ENCODE data around the gene DOCK3. TPM values are rescaled to one million over a fixed set of nuclear protein-coding genes. Genes with fewer than 3 reads are reported as not detected.

DOCK3 gene
- total RNA-seq, 2 experiments from 2014 or later: 0.93 to 1.1 TPM

GRCh38 chr3:50737193-50737905 lies 62.6 kb downstream of the DOCK3 start:
- no peaks in the 10 kb centered on the region for H3K27me3 ChIP-seq (ENCODE audit: control insufficient read depth in 1 of 2, insufficient read depth in 2 of 2, low read length in 2 of 2)
- intact Hi-C loops (cut with DNase I, micrococcal nuclease): no loop called here
- H3K4me3 Mint-ChIP-seq: no peak overlapping the region
- no peak overlapping the region for H3K4me3 ChIP-seq (ENCODE audit: low read length)
- no peaks in the 10 kb centered on the region for H3K4me1 Mint-ChIP-seq (ENCODE audit: low read depth)
- no peaks in the 10 kb centered on the region for H3K36me3 Mint-ChIP-seq (ENCODE audit: low read depth)
- DNase-seq (no peak), ATAC-seq (ENCODE audit: poor library complexity) (no peak)
- H3K36me3 ChIP-seq (ENCODE audit: insufficient read depth, low read length): no peaks in the 10 kb centered on the region
- H3K9me3 Mint-ChIP-seq: peaks cover 3% of the 10 kb centered on the region
- no peak overlapping the region for H3K27ac ChIP-seq (ENCODE audit: low read depth in 1 of 2, low read length in 2 of 2)
- TF ChIP-seq CTCF (IDR thresholded peaks at IDR 0.05): no peak
- no peaks in the 10 kb centered on the region for H3K4me1 ChIP-seq (ENCODE audit: insufficient read depth, low read length)
- POLR2A ChIA-PET: no interaction called here
- H3K9me3 ChIP-seq (ENCODE audit: control insufficient read depth in 1 of 2, insufficient read depth in 1 of 2, low read length in 2 of 2): peaks cover 0 to 14% of the 10 kb centered on the region in 2 experiments
- H3K27ac Mint-ChIP-seq: no peak overlapping the region
- CTCF ChIA-PET: no interaction called here
- H3K27me3 Mint-ChIP-seq: no peaks in the 10 kb centered on the region

GRCh38 chr3:50737906-50738598 lies 63.3 kb downstream of the DOCK3 start:
- POLR2A ChIA-PET: no interaction called here
- ATAC-seq (ENCODE audit: poor library complexity) (no peak), DNase-seq (no peak)
- no peak for TF ChIP-seq CTCF (IDR thresholded peaks at IDR 0.05)
- Histone ChIP-seq H3K27ac (ENCODE audit: low read depth in 1 of 2, low read length in 2 of 2) (no peak overlapping the region), H3K4me1 (ENCODE audit: insufficient read depth, low read length) (no peaks in the 10 kb centered on the region), H3K27me3 (ENCODE audit: control insufficient read depth in 1 of 2, insufficient read depth in 2 of 2, low read length in 2 of 2) (no peaks in the 10 kb centered on the region), H3K36me3 (ENCODE audit: insufficient read depth, low read length) (no peaks in the 10 kb centered on the region), H3K9me3 (ENCODE audit: control insufficient read depth in 1 of 2, insufficient read depth in 1 of 2, low read length in 2 of 2) (peaks cover 0 to 14% of the 10 kb centered on the region in 2 experiments), H3K4me3 (ENCODE audit: low read length) (no peak overlapping the region)
- Mint-ChIP-seq H3K9me3 (peaks cover 3% of the 10 kb centered on the region), H3K4me1 (ENCODE audit: low read depth) (no peaks in the 10 kb centered on the region), H3K27ac (no peak overlapping the region), H3K27me3 (no peaks in the 10 kb centered on the region), H3K36me3 (ENCODE audit: low read depth) (no peaks in the 10 kb centered on the region), H3K4me3 (no peak overlapping the region)
- intact Hi-C loops (cut with DNase I, micrococcal nuclease): no loop called here
- CTCF ChIA-PET: no interaction called here

GRCh38 chr3:50743643-50744042 lies 68.9 kb downstream of the DOCK3 start:
- no peaks in the 10 kb centered on the region for H3K27me3 ChIP-seq (ENCODE audit: control insufficient read depth in 1 of 2, insufficient read depth in 2 of 2, low read length in 2 of 2)
- no peaks in the 10 kb centered on the region for H3K9me3 Mint-ChIP-seq
- H3K4me3 ChIP-seq (ENCODE audit: low read length): no peak overlapping the region
- no peak overlapping the region for H3K4me3 Mint-ChIP-seq
- no peaks in the 10 kb centered on the region for H3K9me3 ChIP-seq (ENCODE audit: control insufficient read depth in 1 of 2, insufficient read depth in 1 of 2, low read length in 2 of 2)
- H3K27ac Mint-ChIP-seq: no peak overlapping the region
- no peaks in the 10 kb centered on the region for H3K4me1 ChIP-seq (ENCODE audit: insufficient read depth, low read length)
- no peaks in the 10 kb centered on the region for H3K27me3 Mint-ChIP-seq
- ChIA-PET POLR2A (interaction anchor here (0.6 kb wide), 1 partner anchor 21 kb away, joined by 3 read pairs; no protein-coding TSS in a partner anchor), CTCF (no interaction called here)
- H3K27ac ChIP-seq (ENCODE audit: low read depth in 1 of 2, low read length in 2 of 2): no peak overlapping the region
- H3K4me1 Mint-ChIP-seq (ENCODE audit: low read depth): no peaks in the 10 kb centered on the region
- H3K36me3 Mint-ChIP-seq (ENCODE audit: low read depth): no peaks in the 10 kb centered on the region
- H3K36me3 ChIP-seq (ENCODE audit: insufficient read depth, low read length): no peaks in the 10 kb centered on the region
- no peak for DNase-seq
- intact Hi-C loops (cut with DNase I, micrococcal nuclease): no loop called here
- no peak for ATAC-seq (ENCODE audit: poor library complexity)
- no peak for TF ChIP-seq CTCF (IDR thresholded peaks at IDR 0.05)
